Natural killer cell (primary cell): ENCODE measurements around the gene HSD17B2. TPM values are rescaled to one million over a fixed set of nuclear protein-coding genes. Genes with fewer than 3 reads are reported as not detected.

ENCODE experiments used
- ATAC-seq, 3 donors: fragments of 150-1000 bp in 2 of 3; fragments of 200-7000 bp in 1 of 3; cut with Tn5 transposase; 1 replicate in 1 of 3; 2 replicates in 2 of 3; pipeline ENCODE4 v1.10.0; 2021; ENCODE audit warnings: mild to moderate bottlenecking in 2 of 3, moderate library complexity in 2 of 3
- DNase-seq, 2 donors: peaks; one replicate each; pipeline versions ENCODE4 v3.0.0 to v3.0.0-alpha.2; 2013 to 2021; ENCODE audit warnings: mixed read lengths in 1 of 2
- H3K27ac ChIP-seq: one replicate; pipeline ENCODE4 v1.5.1; 2013; ENCODE audit warnings: mild to moderate bottlenecking, low read length
- H3K27me3 ChIP-seq: one replicate; pipeline ENCODE4 v1.6.1; 2013; ENCODE audit warnings: low read length; ENCODE audit not compliant: control insufficient read depth, insufficient read depth
- H3K36me3 ChIP-seq: one replicate; pipeline ENCODE4 v1.6.1; 2013; ENCODE audit warnings: low read length; ENCODE audit not compliant: control insufficient read depth, insufficient read depth
- H3K4me1 ChIP-seq: one replicate; pipeline ENCODE4 v1.6.1; 2013; ENCODE audit warnings: low read length; ENCODE audit not compliant: control insufficient read depth, insufficient read depth
- H3K4me3 ChIP-seq: one replicate; pipeline ENCODE4 v1.5.1; 2013; ENCODE audit warnings: low read length
- H3K9me3 ChIP-seq: one replicate; pipeline ENCODE4 v1.6.1; 2013; ENCODE audit warnings: low read length; ENCODE audit not compliant: control insufficient read depth, insufficient read depth
- H3K27ac Mint-ChIP-seq, 2 donors: one replicate each; pipeline ENCODE4 v1.8.0; 2022; ENCODE audit warnings: mild to moderate bottlenecking in 2 of 2, mixed read lengths in 2 of 2, moderate library complexity in 1 of 2
- H3K27me3 Mint-ChIP-seq, 2 donors: one replicate each; pipeline ENCODE4 v1.8.0; 2022; ENCODE audit warnings: low read depth in 2 of 2, mixed read lengths in 2 of 2
- H3K36me3 Mint-ChIP-seq: one replicate; pipeline ENCODE4 v1.8.0; 2022; ENCODE audit warnings: mixed read lengths
- H3K4me1 Mint-ChIP-seq, 2 donors: one replicate each; pipeline ENCODE4 v1.8.0; 2022; ENCODE audit warnings: mixed read lengths in 2 of 2
- H3K4me3 Mint-ChIP-seq: one replicate; pipeline ENCODE4 v1.8.0; 2022; ENCODE audit warnings: mild to moderate bottlenecking, moderate library complexity, mixed read lengths
- H3K9me3 Mint-ChIP-seq, 2 donors: one replicate each; pipeline ENCODE4 v1.8.0; 2022; ENCODE audit warnings: mixed read lengths in 2 of 2
- CTCF ChIP-seq: fragments of 200-600 bp; IDR thresholded peaks from one replicate; pipeline ENCODE4 v1.8.0; 2022; ENCODE audit warnings: antibody characterized with exemption
- WGBS: methylation state at CpG from one replicate; pipeline ENCODE4 v1.1.7; 2013; ENCODE audit warnings: missing lambda C conversion rate; ENCODE audit not compliant: insufficient coverage; 5-methylcytosine and 5-hydroxymethylcytosine counted together
- intact Hi-C: fragments of 100-400 bp; cut with micrococcal nuclease; formaldehyde crosslinking; loops from one replicate; pipeline ENCODE4 v1.14.2; 2022
- total RNA-seq, 4 donors: library from RNA; stranded (reverse); fragments of 120-200 nt in 1 of 4; gene quantifications; one replicate each; pipeline versions ENCODE4 v1.2.3 to v1.2.4, GENCODE V29; 2013 to 2022

HSD17B2 gene
- total RNA-seq, 3 donors from 2014 or later (not counting 1 experiment from before 2014, with no cell fraction given) = not detected

- DNase-seq (no peak), ATAC-seq (no peak)
- no peaks in the 10 kb centered on the region for H3K9me3 Mint-ChIP-seq
- no peaks in the 10 kb centered on the region for H3K9me3 ChIP-seq
- no peaks in the 10 kb centered on the region for H3K4me1 Mint-ChIP-seq
- TF ChIP-seq CTCF = no peak
- H3K4me3 Mint-ChIP-seq = no peak overlapping the region
- no peak overlapping the region for H3K4me3 ChIP-seq
- peaks cover 8% of the 10 kb centered on the region for H3K36me3 Mint-ChIP-seq
- peaks cover 18% of the 10 kb centered on the region for H3K36me3 ChIP-seq
- H3K27ac ChIP-seq = no peak overlapping the region
- H3K27me3 Mint-ChIP-seq = no peaks in the 10 kb centered on the region
- H3K27me3 ChIP-seq = no peaks in the 10 kb centered on the region
- no peaks in the 10 kb centered on the region for H3K4me1 ChIP-seq
- H3K27ac Mint-ChIP-seq = no peak overlapping the region
- intact Hi-C loops = no loop called here
- 88% methylated on average over 5 of the region's 5 CpGs for WGBS
Measured at GRCh38 chr16:82146957-82147356, 111.9 kb downstream of the HSD17B2 start.

GRCh38 chr16:82147546-82147945 is 112.5 kb downstream of the HSD17B2 start:
- DNase-seq (no peak), ATAC-seq (no peak)
- Histone ChIP-seq H3K4me1 (no peaks in the 10 kb centered on the region), H3K36me3 (peaks cover 18% of the 10 kb centered on the region), H3K9me3 (no peaks in the 10 kb centered on the region), H3K4me3 (no peak overlapping the region), H3K27ac (no peak overlapping the region), H3K27me3 (no peaks in the 10 kb centered on the region)
- intact Hi-C loops = no loop called here
- no peaks in the 10 kb centered on the region for H3K9me3 Mint-ChIP-seq
- H3K4me1 Mint-ChIP-seq = peaks cover 0 to 5% of the 10 kb centered on the region in 2 donors
- no peaks in the 10 kb centered on the region for H3K27me3 Mint-ChIP-seq
- TF ChIP-seq CTCF = no peak
- no peak overlapping the region for H3K4me3 Mint-ChIP-seq
- peaks cover 8% of the 10 kb centered on the region for H3K36me3 Mint-ChIP-seq
- WGBS = 67% methylated on average over 2 of the region's 5 CpGs
- H3K27ac Mint-ChIP-seq = no peak overlapping the region

Other genes with a start within 250 kb of the HSD17B2 start
- gene SDR42E1, start 23.8 kb upstream of the HSD17B2 start, total RNA-seq = 1 to 10 TPM; 3.6 to 8.5 (median 6.3) TPM
- gene MPHOSPH6, start 135.0 kb downstream of the HSD17B2 start, total RNA-seq = 10 to 100 TPM; 14.5 to 25.3 (median 15.5) TPM